H1 (cell line): ENCODE measurements around the gene GPC3. TPM values are rescaled to one million over a fixed set of nuclear protein-coding genes. Genes with fewer than 3 reads are reported as not detected.

Experiments used
- CTCF ChIA-PET: fragments of 300-600 bp; sonication (Branson Sonifier 250); formaldehyde crosslinking; loops from one replicate; lab custom pipeline; 2021; ENCODE audit not compliant: partially characterized antibody; lab: Charles Lee
- POLR2A ChIA-PET: fragments of 300-600 bp; sonication (Branson Sonifier 250); formaldehyde crosslinking; loops from one replicate; lab custom pipeline; 2021; ENCODE audit warnings: inconsistent platforms; ENCODE audit not compliant: partially characterized antibody; lab: Charles Lee
- DNase-seq, 2 experiments: peaks; one replicate each; pipeline versions ENCODE4 v3.0.0 to v3.0.0-alpha.2; 2010 to 2022; ENCODE audit warnings: low spot score in 2 of 2, low read depth in 1 of 2, mixed read lengths in 1 of 2
- FAIRE-seq: peaks from 2 replicates; lab custom pipeline; 2011; peaks lifted over from hg19 to GRCh38; lab: Jason Lieb, UNC
- H2AFZ ChIP-seq: 2 replicates; pipeline ENCODE4 v1.8.1; 2012; ENCODE audit warnings: low read length, inconsistent platforms
- H2AK5ac ChIP-seq: 2 replicates; pipeline ENCODE4 v1.6.1; 2013; ENCODE audit warnings: low read depth, low read length
- H2BK120ac ChIP-seq: replicated peaks from 2 replicates; pipeline ENCODE3; 2013; ENCODE audit warnings: low read depth, low read length, inconsistent platforms
- H2BK12ac ChIP-seq: 2 replicates; pipeline ENCODE4 v1.6.1; 2013; ENCODE audit warnings: low read depth, low read length
- H2BK15ac ChIP-seq: 2 replicates; pipeline ENCODE4 v1.6.1; 2013; ENCODE audit warnings: low read length
- H2BK20ac ChIP-seq: 2 replicates; pipeline ENCODE4 v1.6.1; 2013; ENCODE audit warnings: low read length
- H2BK5ac ChIP-seq: 2 replicates; pipeline ENCODE4 v1.6.1; 2013; ENCODE audit warnings: low read depth, low read length
- H3K14ac ChIP-seq: 2 replicates; pipeline ENCODE4 v1.6.1; 2013; ENCODE audit warnings: inconsistent platforms; ENCODE audit not compliant: insufficient read length
- H3K18ac ChIP-seq: 2 replicates; pipeline ENCODE4 v1.6.1; 2013; ENCODE audit warnings: low read length; ENCODE audit errors: extremely low read depth
- H3K23ac ChIP-seq: 2 replicates; pipeline ENCODE4 v1.6.1; 2013; ENCODE audit warnings: inconsistent platforms; ENCODE audit not compliant: insufficient read length
- H3K23me2 ChIP-seq: 2 replicates; pipeline ENCODE4 v1.6.1; 2013; ENCODE audit warnings: low read depth, low read length
- H3K27ac ChIP-seq: 2 replicates; pipeline ENCODE4 v1.6.1; 2011; ENCODE audit warnings: low read depth, low read length, inconsistent platforms
- H3K27me3 ChIP-seq, 4 experiments: replicated peaks in 1 of 4; 1 replicate in 1 of 4; 2 replicates in 3 of 4; pipeline versions ENCODE4 v1.6.1 to v1.8.1; 2011 to 2013; ENCODE audit warnings: low read length in 3 of 4, mild to moderate bottlenecking in 3 of 4, inconsistent platforms in 2 of 4, mixed read lengths in 2 of 4, moderate library complexity in 1 of 4; ENCODE audit not compliant: control insufficient read depth in 3 of 4, insufficient read depth in 3 of 4; ENCODE audit errors: extremely low read depth in 1 of 4
- H3K36me3 ChIP-seq, 4 experiments: 2 replicates each; pipeline versions ENCODE4 v1.6.1 to v1.8.1; 2011 to 2013; ENCODE audit warnings: mild to moderate bottlenecking in 4 of 4, low read length in 3 of 4, moderate library complexity in 2 of 4, control low read depth in 1 of 4, inconsistent platforms in 1 of 4; ENCODE audit not compliant: insufficient read depth in 4 of 4, control insufficient read depth in 2 of 4
- H3K4ac ChIP-seq: replicated peaks from 2 replicates; pipeline ENCODE3; 2013; ENCODE audit warnings: low read length, low read depth, mixed read lengths, inconsistent platforms; ENCODE audit not compliant: insufficient read length
- H3K4me1 ChIP-seq, 4 experiments: replicated peaks in 1 of 4; 1 replicate in 1 of 4; 2 replicates in 3 of 4; pipeline versions ENCODE4 v1.6.1 to v1.8.1; 2011 to 2013; ENCODE audit warnings: low read length in 3 of 4, inconsistent platforms in 2 of 4, mixed read lengths in 1 of 4; ENCODE audit not compliant: insufficient read depth in 4 of 4, control insufficient read depth in 3 of 4
- H3K4me2 ChIP-seq, 2 experiments: 2 replicates each; pipeline versions ENCODE4 v1.6.1 to v1.8.1; 2011 to 2013; ENCODE audit warnings: low read depth in 2 of 2, low read length in 2 of 2, control low read depth in 1 of 2, inconsistent platforms in 1 of 2, mild to moderate bottlenecking in 1 of 2; ENCODE audit not compliant: insufficient read depth in 1 of 2
- H3K4me3 ChIP-seq, 4 experiments: fragments of 200-600, 300-600 bp in 1 of 4; sonication (generic), shearing (Covaris generic), sonication (Bioruptor Twin) in 1 of 4; 2 replicates each; pipeline versions ENCODE4 v1.5.1 to v1.8.1; 2011 to 2016; ENCODE audit warnings: low read length in 4 of 4, low read depth in 3 of 4, control low read depth in 2 of 4, inconsistent platforms in 2 of 4, mild to moderate bottlenecking in 2 of 4, mixed read lengths in 1 of 4, moderate library complexity in 1 of 4; ENCODE audit not compliant: insufficient read depth in 2 of 4; ENCODE audit errors: extremely low read depth in 1 of 4
- H3K56ac ChIP-seq: replicated peaks from 2 replicates; pipeline ENCODE3; 2013; ENCODE audit warnings: low read depth, mild to moderate bottlenecking, mixed read lengths, low read length, inconsistent platforms; ENCODE audit not compliant: insufficient read length
- H3K79me1 ChIP-seq: 2 replicates; pipeline ENCODE4 v1.6.1; 2013; ENCODE audit warnings: low read depth, low read length, control low read depth
- H3K79me2 ChIP-seq, 2 experiments: 2 replicates each; pipeline versions ENCODE4 v1.6.1 to v1.8.1; 2012 to 2013; ENCODE audit warnings: low read length in 2 of 2, mild to moderate bottlenecking in 2 of 2, inconsistent platforms in 1 of 2; ENCODE audit not compliant: insufficient read depth in 2 of 2, control insufficient read depth in 1 of 2
- H3K9ac ChIP-seq, 4 experiments: replicated peaks in 1 of 4; 1 replicate in 1 of 4; 2 replicates in 3 of 4; pipeline versions ENCODE4 v1.6.1 to v1.8.1; 2011 to 2013; ENCODE audit warnings: low read depth in 3 of 4, low read length in 3 of 4, control low read depth in 2 of 4, mild to moderate bottlenecking in 2 of 4, moderate library complexity in 2 of 4, inconsistent platforms in 1 of 4; ENCODE audit errors: extremely low read depth in 1 of 4
- H3K9me3 ChIP-seq, 2 experiments: 2 replicates each; pipeline versions ENCODE4 v1.6.1 to v1.8.1; 2012 to 2013; ENCODE audit warnings: mild to moderate bottlenecking in 2 of 2, moderate library complexity in 2 of 2, control low read depth in 1 of 2, inconsistent platforms in 1 of 2, low read depth in 1 of 2, low read length in 1 of 2, mixed read lengths in 1 of 2; ENCODE audit not compliant: insufficient read depth in 2 of 2
- H4K20me1 ChIP-seq, 2 experiments: replicated peaks in 1 of 2; 2 replicates each; pipeline versions ENCODE3 to v1.8.1; 2011 to 2013; ENCODE audit warnings: inconsistent platforms in 2 of 2, low read length in 2 of 2, mild to moderate bottlenecking in 1 of 2; ENCODE audit not compliant: insufficient read depth in 2 of 2, control insufficient read depth in 1 of 2
- H4K5ac ChIP-seq: 2 replicates; pipeline ENCODE4 v1.6.1; 2013; ENCODE audit warnings: low read length, low read depth, mixed read lengths, inconsistent platforms; ENCODE audit not compliant: insufficient read length
- H4K8ac ChIP-seq: 2 replicates; pipeline ENCODE4 v1.8.0; 2013; ENCODE audit warnings: mild to moderate bottlenecking, moderate library complexity, low read length, inconsistent platforms; ENCODE audit not compliant: insufficient read depth; ENCODE audit errors: extremely low read depth
- H4K91ac ChIP-seq: replicated peaks from 2 replicates; pipeline ENCODE3; 2013; ENCODE audit warnings: low read length, mixed read lengths, inconsistent platforms; ENCODE audit not compliant: insufficient read length
- CBX8 ChIP-seq: fragments of 300-800, 300-1000 bp; sonication (generic); IDR thresholded peaks from 2 replicates; pipeline ENCODE4 v1.7.1; 2016; ENCODE audit warnings: low read depth, low read length, borderline replicate concordance
- EGR1 ChIP-seq: IDR thresholded peaks from 2 replicates; pipeline ENCODE4 v1.6.1; 2011; ENCODE audit warnings: low read depth, low read length, borderline replicate concordance
- EZH2 ChIP-seq: fragments of 200-600 bp; sonication (generic); IDR thresholded peaks from 2 replicates; pipeline ENCODE4 v1.7.1; 2012; ENCODE audit warnings: low read depth, mild to moderate bottlenecking, moderate library complexity, low read length, inconsistent platforms; ENCODE audit not compliant: severe bottlenecking
- FOSL1 ChIP-seq: IDR thresholded peaks from 2 replicates; pipeline ENCODE4 v1.6.1; 2011; ENCODE audit warnings: mild to moderate bottlenecking, low read depth, low read length, moderate library complexity; ENCODE audit not compliant: insufficient read depth
- NANOG ChIP-seq: IDR thresholded peaks from 2 replicates; pipeline ENCODE4 v1.6.1; 2011; ENCODE audit warnings: low read length, low read depth, mild to moderate bottlenecking, inconsistent platforms; ENCODE audit not compliant: insufficient read depth, poor library complexity, severe bottlenecking
- RBBP5 ChIP-seq: IDR thresholded peaks from 2 replicates; pipeline ENCODE4 v1.7.1; 2012; ENCODE audit warnings: low read depth, mild to moderate bottlenecking, inconsistent platforms, low read length, moderate library complexity, borderline replicate concordance
- RNF2 ChIP-seq: fragments of 200-900, 300-1000 bp; sonication (generic); IDR thresholded peaks from 2 replicates; pipeline ENCODE4 v1.7.1; 2016; ENCODE audit warnings: borderline replicate concordance, low read depth, mild to moderate bottlenecking, antibody characterized with exemption, low read length; ENCODE audit not compliant: poor library complexity, severe bottlenecking; ENCODE audit errors: missing control alignments
- SP1 ChIP-seq: IDR thresholded peaks from 2 replicates; pipeline ENCODE4 v1.6.1; 2011; ENCODE audit warnings: low read depth, low read length
- SP2 ChIP-seq: IDR thresholded peaks from 2 replicates; pipeline ENCODE4 v1.6.1; 2012; ENCODE audit warnings: mild to moderate bottlenecking, low read length, inconsistent platforms
- WGBS, 2 experiments: shearing (Covaris generic) in 1 of 2; methylation state at CpG; one replicate each; pipeline versions ENCODE4 v1.1.6 to v1.1.7; 2013 to 2015; ENCODE audit warnings: low lambda C conversion rate in 2 of 2, mixed read lengths in 2 of 2, inconsistent platforms in 1 of 2, low coverage in 1 of 2, missing lambda C conversion rate in 1 of 2; ENCODE audit not compliant: insufficient replicate concordance in 2 of 2, insufficient coverage in 1 of 2, insufficient read length in 1 of 2; ENCODE audit errors: extremely low coverage in 1 of 2, missing lambda C conversion rate in 1 of 2; 5-methylcytosine and 5-hydroxymethylcytosine counted together
- polyA plus RNA-seq, 7 experiments: library from polyadenylated mRNA; depleted of rRNA in 3 of 7; stranded (reverse) in 5 of 7; unstranded in 2 of 7; fragments of >200 nt in 5 of 7; fragments of 200-250 nt in 2 of 7; gene quantifications; 1 replicate in 5 of 7; 2 replicates in 1 of 7; 4 replicates in 1 of 7; pipeline versions ENCODE4 v1.2.1 to v1.2.3, GENCODE V29; 2011 to 2013; ENCODE audit warnings: missing spikeins in 2 of 7, mixed read lengths in 2 of 7
- total RNA-seq: library from RNA; stranded (reverse); fragmentation: NEBNext Ultra II Directional; extraction: Animal tissue kit (Norgen Biotek cat#: 25700); gene quantifications from 2 replicates; pipeline ENCODE4 v1.2.1, GENCODE V29; 2021

Gene GPC3
- total and polyA plus RNA-seq, 2 of the 8 experiments (the other 6 are each of a cell fraction or from before 2014, with no cell fraction given), result 64.8 to 71.9 TPM

DNA sequence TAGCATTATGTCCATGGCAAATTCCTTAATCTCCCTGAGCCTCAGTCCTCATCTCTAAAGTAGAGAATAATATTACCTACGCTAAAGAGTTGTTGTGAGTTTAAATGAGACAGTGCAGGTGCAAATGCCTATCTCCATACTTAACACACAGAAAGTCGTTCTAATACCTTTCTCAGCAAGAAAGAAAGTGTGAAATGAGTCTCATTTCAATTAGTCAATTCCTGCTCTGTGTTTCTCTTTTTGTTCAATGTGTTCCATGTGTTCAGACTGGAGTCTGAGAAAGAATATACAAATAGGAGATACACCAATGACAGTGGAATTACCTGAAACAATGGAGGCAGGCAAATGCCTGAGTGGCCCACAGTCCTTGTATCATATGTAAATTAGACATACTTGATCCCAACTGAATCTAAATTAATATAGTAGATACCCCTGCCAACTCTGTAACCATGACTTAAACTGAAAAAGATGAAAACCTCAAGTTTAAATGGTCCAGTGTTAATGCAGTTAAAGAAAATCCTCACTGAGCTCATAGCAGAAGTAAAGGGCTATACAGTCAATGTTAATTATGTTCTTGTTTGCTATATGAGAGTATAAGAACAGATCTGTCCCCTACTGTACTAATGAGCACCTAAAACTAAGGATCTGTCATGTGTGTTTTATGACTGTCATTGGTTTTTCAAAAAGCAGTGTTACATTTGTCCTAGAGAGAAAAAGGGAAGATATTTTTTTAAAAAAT is 68.2 kb downstream of the GPC3 start:
- ChIA-PET CTCF (interaction anchor here (0.9 kb wide), 1 partner anchor 171 kb away, joined by 3 read pairs; no protein-coding TSS in a partner anchor), POLR2A (no interaction called here)
- H4K5ac ChIP-seq, result no peak overlapping the region
- no peak overlapping the region for H3K4me2 ChIP-seq
- no peak overlapping the region for H2BK12ac ChIP-seq
- H3K4ac ChIP-seq, result no peak overlapping the region
- no peak overlapping the region for H4K91ac ChIP-seq
- no peak overlapping the region for H2AFZ ChIP-seq
- no peaks in the 10 kb centered on the region; a peak in 1 of 8 replicates for H3K36me3 ChIP-seq
- no peak overlapping the region for H3K14ac ChIP-seq
- H2AK5ac ChIP-seq, result no peak overlapping the region
- H4K20me1 ChIP-seq, result no peaks in the 10 kb centered on the region
- no peak overlapping the region for H3K18ac ChIP-seq
- no peak overlapping the region for H3K4me3 ChIP-seq
- DNase-seq (no peak), FAIRE-seq (no peak)
- H3K4me1 ChIP-seq, result peaks cover 0 to 6% (median 2%) of the 10 kb centered on the region in 4 experiments; a peak in 6 of 7 replicates
- no peak overlapping the region for H2BK15ac ChIP-seq
- WGBS, 2 experiments, result 86% methylated on average over 1 of the region's 2 CpGs; no CpG with 5 or more reads in 1 of the 2 experiments
- H3K9me3 ChIP-seq, result no peaks in the 10 kb centered on the region
- no peak overlapping the region for H3K9ac ChIP-seq
- H3K23me2 ChIP-seq, result no peaks in the 10 kb centered on the region
- no peaks in the 10 kb centered on the region for H3K79me2 ChIP-seq
- no peak overlapping the region for H2BK5ac ChIP-seq
- H4K8ac ChIP-seq, result no peak overlapping the region
- no peak overlapping the region for H3K23ac ChIP-seq
- H3K79me1 ChIP-seq, result no peaks in the 10 kb centered on the region
- H3K56ac ChIP-seq, result no peak overlapping the region
- no peak overlapping the region for H3K27ac ChIP-seq
- H2BK120ac ChIP-seq, result no peak overlapping the region
- no peaks in the 10 kb centered on the region for H3K27me3 ChIP-seq
- no peak overlapping the region for H2BK20ac ChIP-seq
- TF ChIP-seq FOSL1 (no peak), EZH2 (no peak), NANOG (no peak), RBBP5 (no peak), RNF2 (no peak), EGR1 (no peak), SP1 (no peak), CBX8 (no peak), SP2 (no peak)
- TF ChIP-seq, all 59 proteins: peak for 0
